HL-60 (cell line): ENCODE results near the gene DLX5.

Experiments used
- DNase-seq, 2 experiments: peaks; one replicate each; pipeline ENCODE4 v3.0.0-alpha.2; 2010 to 2020; ENCODE audit warnings: low read depth in 1 of 2, low spot score in 1 of 2
- H3K27ac ChIP-seq: fragments of 250-450 bp; sonication (Bioruptor Pico); replicated peaks from 2 replicates; pipeline ENCODE4 v1.5.1; 2020; ENCODE audit warnings: mild to moderate bottlenecking, moderate library complexity
- H3K27me3 ChIP-seq: fragments of 250-450 bp; sonication (Bioruptor Pico); 2 replicates; pipeline ENCODE4 v1.5.1; 2021; ENCODE audit warnings: mild to moderate bottlenecking, moderate library complexity; ENCODE audit not compliant: insufficient read depth, poor library complexity, severe bottlenecking
- H3K4me3 ChIP-seq: replicated peaks from 2 replicates; pipeline ENCODE4 v1.5.1; 2011; ENCODE audit warnings: mild to moderate bottlenecking, control low read depth, low read length; ENCODE audit not compliant: insufficient read depth
- CTCF ChIP-seq: IDR thresholded peaks from one replicate; pipeline ENCODE4 v1.5.1; 2011; ENCODE audit warnings: low read length, control low read depth, inconsistent platforms; ENCODE audit not compliant: insufficient read depth
- GABPA ChIP-seq: IDR thresholded peaks from 2 replicates; pipeline ENCODE4 v1.6.1; 2012; ENCODE audit warnings: low read depth
- POLR2AphosphoS5 ChIP-seq: IDR thresholded peaks from 2 replicates; pipeline ENCODE4 v1.6.1; 2012; ENCODE audit warnings: low read depth
- REST ChIP-seq: IDR thresholded peaks from 2 replicates; pipeline ENCODE4 v1.6.1; 2012; ENCODE audit warnings: low read depth; ENCODE audit not compliant: insufficient replicate concordance
- SPI1 ChIP-seq: IDR thresholded peaks from 2 replicates; pipeline ENCODE4 v1.6.1; 2012; ENCODE audit warnings: low read depth, mild to moderate bottlenecking, borderline replicate concordance

Gene DLX5

GRCh38 chr7:97018126-97018601 lies 6.5 kb downstream of the DLX5 start:
- DNase-seq = no peak
- no peak for TF ChIP-seq CTCF
- TF ChIP-seq GABPA = no peak
- Histone ChIP-seq H3K27ac (no peak overlapping the region), H3K27me3 (peaks cover 76% of the 10 kb centered on the region), H3K4me3 (no peak overlapping the region)

GRCh38 chr7:97017192-97018125 lies 7.2 kb downstream of the DLX5 start:
- no peak overlapping the region for H3K4me3 ChIP-seq
- no peak overlapping the region for H3K27ac ChIP-seq
- TF ChIP-seq SPI1 (no peak), CTCF (no peak), REST (no peak), POLR2AphosphoS5 (no peak), GABPA (no peak)
- no peak for DNase-seq
- H3K27me3 ChIP-seq = peaks cover 79% of the 10 kb centered on the region

GRCh38 chr7:97016381-97017191 lies 8.0 kb downstream of the DLX5 start:
- Histone ChIP-seq H3K4me3 (no peak overlapping the region), H3K27ac (no peak overlapping the region), H3K27me3 (peaks cover 77% of the 10 kb centered on the region)
- no peak for DNase-seq
- no peak for TF ChIP-seq POLR2AphosphoS5
- TF ChIP-seq SPI1 = no peak
- no peak for TF ChIP-seq REST
- no peak for TF ChIP-seq GABPA
- no peak for TF ChIP-seq CTCF
